C4-2B (cell line): Measurements from ENCODE around the gene TRIM77.
"Not testable (repeated sequence)": the region's sequence is repeated elsewhere in the genome, so short reads cannot be mapped to it uniquely, and the experiment has no call there.

Experiments
- H3K27ac ChIP-seq: fragments of 450-650 bp; 2 replicates; pipeline ENCODE4 v1.5.1; 2017
- ZFX ChIP-seq: fragments of 450-650 bp; IDR thresholded peaks from 2 replicates; pipeline ENCODE4 v1.6.1; 2017
- TF ChIP-seq, protein P1 (sequence below): fragments of 450-650 bp; conservative IDR thresholded peaks from 2 replicates; pipeline ENCODE4 v1.5.1; 2017; ENCODE audit warnings: mild to moderate bottlenecking

Gene TRIM77

DNA sequence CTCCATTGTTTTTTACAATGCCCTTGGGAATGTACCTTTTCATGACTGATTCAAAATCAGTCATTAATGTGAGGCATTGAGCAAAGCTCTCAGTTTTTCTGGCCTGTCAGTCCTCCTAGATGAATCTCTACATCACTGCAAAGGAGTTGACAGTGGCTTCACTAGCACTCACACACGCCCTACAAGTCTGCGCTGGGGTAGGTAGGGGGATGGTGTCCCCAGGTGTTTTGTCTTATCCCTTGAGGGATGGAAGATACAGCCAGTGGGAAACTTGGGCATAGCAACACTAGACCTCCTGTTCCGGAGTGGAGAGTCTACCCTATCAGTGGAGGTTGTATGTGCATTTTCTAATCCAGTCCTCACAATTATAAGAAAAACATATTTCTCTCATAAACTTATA, 27.0 kb downstream of the TRIM77 start:
- TF ChIP-seq, protein P1, sequence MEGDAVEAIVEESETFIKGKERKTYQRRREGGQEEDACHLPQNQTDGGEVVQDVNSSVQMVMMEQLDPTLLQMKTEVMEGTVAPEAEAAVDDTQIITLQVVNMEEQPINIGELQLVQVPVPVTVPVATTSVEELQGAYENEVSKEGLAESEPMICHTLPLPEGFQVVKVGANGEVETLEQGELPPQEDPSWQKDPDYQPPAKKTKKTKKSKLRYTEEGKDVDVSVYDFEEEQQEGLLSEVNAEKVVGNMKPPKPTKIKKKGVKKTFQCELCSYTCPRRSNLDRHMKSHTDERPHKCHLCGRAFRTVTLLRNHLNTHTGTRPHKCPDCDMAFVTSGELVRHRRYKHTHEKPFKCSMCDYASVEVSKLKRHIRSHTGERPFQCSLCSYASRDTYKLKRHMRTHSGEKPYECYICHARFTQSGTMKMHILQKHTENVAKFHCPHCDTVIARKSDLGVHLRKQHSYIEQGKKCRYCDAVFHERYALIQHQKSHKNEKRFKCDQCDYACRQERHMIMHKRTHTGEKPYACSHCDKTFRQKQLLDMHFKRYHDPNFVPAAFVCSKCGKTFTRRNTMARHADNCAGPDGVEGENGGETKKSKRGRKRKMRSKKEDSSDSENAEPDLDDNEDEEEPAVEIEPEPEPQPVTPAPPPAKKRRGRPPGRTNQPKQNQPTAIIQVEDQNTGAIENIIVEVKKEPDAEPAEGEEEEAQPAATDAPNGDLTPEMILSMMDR = no peak
- no peak for TF ChIP-seq ZFX
- no peak overlapping the region for H3K27ac ChIP-seq

DNA sequence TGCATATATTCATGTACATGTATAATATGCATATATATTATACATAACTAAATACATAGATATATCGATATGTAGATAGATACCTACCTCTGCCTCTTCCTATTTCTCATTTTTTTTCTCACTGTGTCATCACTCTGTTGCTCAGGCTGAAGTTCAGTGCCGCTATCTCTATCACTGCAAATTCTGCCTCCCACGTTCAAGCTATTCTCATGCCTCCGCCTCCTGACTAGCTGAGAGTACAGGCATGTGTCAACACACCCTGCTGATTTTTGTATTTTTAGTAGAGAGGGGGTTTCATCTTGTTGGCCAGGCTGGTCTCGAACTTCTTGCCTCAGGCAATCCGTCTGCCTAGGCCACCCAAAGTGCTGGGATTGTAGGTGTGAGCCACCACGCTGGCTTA, 31.3 kb downstream of the TRIM77 start:
- H3K27ac ChIP-seq = not testable (repeated sequence)

DNA sequence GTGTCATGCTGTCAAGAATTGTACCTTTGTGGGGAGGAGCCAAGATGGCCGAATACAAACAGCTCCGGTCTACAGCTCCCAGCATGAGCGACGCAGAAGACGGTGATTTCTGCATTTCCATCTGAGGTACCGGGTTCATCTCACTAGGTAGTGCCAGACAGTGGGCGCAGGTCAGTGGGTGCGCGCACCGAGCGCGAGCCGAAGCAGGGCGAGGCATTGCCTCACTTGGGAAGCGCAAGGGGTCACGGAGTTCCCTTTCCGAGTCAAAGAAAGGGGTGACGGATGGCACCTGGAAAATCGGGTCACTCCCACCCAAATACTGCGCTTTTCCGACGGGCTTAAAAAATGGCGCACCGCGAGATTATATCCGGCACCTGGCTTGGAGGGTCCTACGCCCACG, 34.1 kb downstream of the TRIM77 start:
- not testable (repeated sequence) for H3K27ac ChIP-seq

DNA sequence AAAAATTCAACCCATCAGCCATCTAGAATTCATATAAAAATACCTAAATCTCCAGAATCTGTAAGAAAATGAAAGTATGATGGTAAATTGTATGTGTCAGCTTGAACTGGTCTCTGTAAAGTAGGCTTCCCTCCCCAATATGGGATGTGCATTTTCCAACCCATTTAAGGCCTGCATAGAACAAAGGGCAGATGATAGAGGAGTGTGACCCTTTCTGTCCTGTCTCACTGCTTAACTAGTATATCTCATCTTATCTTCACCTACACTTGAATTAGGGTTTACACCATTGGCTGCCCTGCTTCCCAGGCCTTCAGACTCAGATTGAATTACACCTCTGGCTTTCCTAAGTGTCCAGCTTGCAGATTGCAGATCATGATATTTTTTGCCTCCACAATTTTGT, 40.7 kb downstream of the TRIM77 start:
- H3K27ac ChIP-seq = not testable (repeated sequence)
